Measurements from ENCODE around the gene KDM1B. TPM values are rescaled to one million over a fixed set of nuclear protein-coding genes. Genes with fewer than 3 reads are reported as not detected.

The KDM1B gene
- total RNA-seq, 1 experiment from 2014 or later: 15.8 TPM

DNA sequence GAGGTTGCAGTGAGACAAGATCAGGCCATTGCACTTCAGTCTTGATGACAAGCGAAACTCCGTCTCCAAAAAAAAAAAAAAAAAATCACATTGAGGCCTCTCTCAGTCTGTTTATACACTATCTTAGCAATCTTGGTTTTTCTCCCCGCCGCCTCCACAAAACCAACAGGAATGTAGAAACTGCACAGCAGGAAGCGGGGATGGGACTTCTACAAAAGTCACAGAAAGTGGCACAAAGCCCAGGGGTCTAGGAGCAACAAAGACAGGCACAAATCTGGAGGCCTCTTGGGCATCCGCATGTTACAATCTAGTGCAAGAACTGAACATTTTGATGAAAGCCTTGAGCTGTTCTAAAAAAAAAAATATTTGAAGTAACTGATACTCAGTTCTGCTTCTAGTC, 48.6 kb downstream of the KDM1B start:
- ChIA-PET CTCF (no interaction called here), POLR2A (ENCODE audit: low non-redundant PET) (no interaction called here)
- intact Hi-C loops (cut with micrococcal nuclease; ENCODE audit: unreplicated experiment): no loop called here
- peak; percentile 68 for DNase-seq (ENCODE audit: low spot score)
- no peaks in the 10 kb centered on the region for H3K36me3 ChIP-seq (ENCODE audit: insufficient read depth, low read length, poor library complexity, severe bottlenecking)
- no peak for TF ChIP-seq EZH2 (IDR thresholded peaks at IDR 0.05; ENCODE audit: borderline replicate concordance, low read depth, low read length, poor library complexity, severe bottlenecking)
- TF ChIP-seq, protein P1, sequence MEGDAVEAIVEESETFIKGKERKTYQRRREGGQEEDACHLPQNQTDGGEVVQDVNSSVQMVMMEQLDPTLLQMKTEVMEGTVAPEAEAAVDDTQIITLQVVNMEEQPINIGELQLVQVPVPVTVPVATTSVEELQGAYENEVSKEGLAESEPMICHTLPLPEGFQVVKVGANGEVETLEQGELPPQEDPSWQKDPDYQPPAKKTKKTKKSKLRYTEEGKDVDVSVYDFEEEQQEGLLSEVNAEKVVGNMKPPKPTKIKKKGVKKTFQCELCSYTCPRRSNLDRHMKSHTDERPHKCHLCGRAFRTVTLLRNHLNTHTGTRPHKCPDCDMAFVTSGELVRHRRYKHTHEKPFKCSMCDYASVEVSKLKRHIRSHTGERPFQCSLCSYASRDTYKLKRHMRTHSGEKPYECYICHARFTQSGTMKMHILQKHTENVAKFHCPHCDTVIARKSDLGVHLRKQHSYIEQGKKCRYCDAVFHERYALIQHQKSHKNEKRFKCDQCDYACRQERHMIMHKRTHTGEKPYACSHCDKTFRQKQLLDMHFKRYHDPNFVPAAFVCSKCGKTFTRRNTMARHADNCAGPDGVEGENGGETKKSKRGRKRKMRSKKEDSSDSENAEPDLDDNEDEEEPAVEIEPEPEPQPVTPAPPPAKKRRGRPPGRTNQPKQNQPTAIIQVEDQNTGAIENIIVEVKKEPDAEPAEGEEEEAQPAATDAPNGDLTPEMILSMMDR (conservative IDR thresholded peaks at IDR 0.05; ENCODE audit: low read depth, low read length): no peak
- H3K4me3 ChIP-seq (ENCODE audit: low read depth, low read length, poor library complexity, severe bottlenecking): no peak overlapping the region
- no peaks in the 10 kb centered on the region for H3K4me1 ChIP-seq (ENCODE audit: insufficient read depth, low read length, poor library complexity, severe bottlenecking)
- H3K27ac ChIP-seq (ENCODE audit: low read depth, low read length, poor library complexity, severe bottlenecking): no peak overlapping the region
- BruUV-seq (replicated peaks): no TSS peak
- H3K9me3 ChIP-seq (ENCODE audit: low read depth, low read length, poor library complexity, severe bottlenecking): no peaks in the 10 kb centered on the region
- H3K27me3 ChIP-seq (replicated peaks; ENCODE audit: insufficient read depth, low read depth, low read length, poor library complexity): no peaks in the 10 kb centered on the region

DNA sequence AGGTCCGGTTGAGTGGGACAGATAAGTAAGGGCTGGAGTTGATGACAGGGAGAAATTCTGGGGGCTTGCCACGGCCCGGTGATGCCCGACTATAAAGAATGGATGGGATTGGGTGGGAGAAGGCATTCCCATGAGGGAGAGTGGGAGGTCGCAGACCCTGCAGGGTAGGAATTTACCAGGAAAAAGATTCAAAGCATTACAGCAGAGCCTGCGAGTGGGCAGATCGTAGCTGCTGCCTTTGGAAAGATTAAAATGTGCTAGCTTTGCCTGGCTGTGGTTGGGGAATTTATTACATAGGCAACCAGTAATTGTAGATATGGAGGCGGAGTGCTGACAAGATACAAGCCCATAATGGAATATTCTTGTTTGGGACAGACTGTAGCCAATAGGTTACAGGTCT, 49.5 kb downstream of the KDM1B start:
- POLR2A ChIA-PET (ENCODE audit: low non-redundant PET): no interaction called here
- CTCF ChIA-PET: no interaction called here
- intact Hi-C loops (cut with micrococcal nuclease; ENCODE audit: unreplicated experiment): no loop called here
- Histone ChIP-seq H3K27me3 (replicated peaks; ENCODE audit: insufficient read depth, low read depth, low read length, poor library complexity) (no peaks in the 10 kb centered on the region), H3K9me3 (ENCODE audit: low read depth, low read length, poor library complexity, severe bottlenecking) (no peaks in the 10 kb centered on the region), H3K36me3 (ENCODE audit: insufficient read depth, low read length, poor library complexity, severe bottlenecking) (no peaks in the 10 kb centered on the region), H3K27ac (ENCODE audit: low read depth, low read length, poor library complexity, severe bottlenecking) (no peak overlapping the region), H3K4me3 (ENCODE audit: low read depth, low read length, poor library complexity, severe bottlenecking) (no peak overlapping the region), H3K4me1 (ENCODE audit: insufficient read depth, low read length, poor library complexity, severe bottlenecking) (no peaks in the 10 kb centered on the region)
- no peak for TF ChIP-seq EZH2 (IDR thresholded peaks at IDR 0.05; ENCODE audit: borderline replicate concordance, low read depth, low read length, poor library complexity, severe bottlenecking)
- TF ChIP-seq, protein P1 (conservative IDR thresholded peaks at IDR 0.05; ENCODE audit: low read depth, low read length): no peak
- no TSS peak for BruUV-seq (replicated peaks)
- DNase-seq (ENCODE audit: low spot score): no peak

DNA sequence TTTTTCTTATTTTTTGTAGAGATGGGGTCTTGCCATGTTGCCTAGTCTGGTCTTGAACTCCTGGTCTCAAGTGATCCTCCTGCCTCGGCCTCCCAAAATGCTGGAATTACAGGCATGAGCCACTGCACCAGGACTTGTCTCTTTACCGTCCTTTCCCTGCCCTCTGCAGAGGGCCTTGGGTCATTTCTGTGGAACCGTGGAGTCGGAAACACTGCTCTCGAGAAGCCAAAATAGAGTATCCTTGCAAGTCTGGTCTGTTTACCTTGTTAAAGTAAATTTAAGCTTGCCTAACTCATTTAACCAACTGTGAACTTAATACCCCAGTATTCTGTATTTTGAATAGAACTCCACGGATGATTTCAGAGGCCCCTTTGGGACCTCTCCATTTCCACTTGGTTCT, 51.4 kb downstream of the KDM1B start:
- no peaks in the 10 kb centered on the region for H3K9me3 ChIP-seq (ENCODE audit: low read depth, low read length, poor library complexity, severe bottlenecking)
- ChIA-PET CTCF (no interaction called here), POLR2A (ENCODE audit: low non-redundant PET) (no interaction called here)
- no peaks in the 10 kb centered on the region for H3K27me3 ChIP-seq (replicated peaks; ENCODE audit: insufficient read depth, low read depth, low read length, poor library complexity)
- intact Hi-C loops (cut with micrococcal nuclease; ENCODE audit: unreplicated experiment): no loop called here
- H3K36me3 ChIP-seq (ENCODE audit: insufficient read depth, low read length, poor library complexity, severe bottlenecking): no peaks in the 10 kb centered on the region
- no peak for DNase-seq (ENCODE audit: low spot score)
- H3K4me1 ChIP-seq (ENCODE audit: insufficient read depth, low read length, poor library complexity, severe bottlenecking): no peaks in the 10 kb centered on the region
- TF ChIP-seq, protein P1 (conservative IDR thresholded peaks at IDR 0.05; ENCODE audit: low read depth, low read length): no peak
- TF ChIP-seq EZH2 (IDR thresholded peaks at IDR 0.05; ENCODE audit: borderline replicate concordance, low read depth, low read length, poor library complexity, severe bottlenecking): no peak
- no TSS peak for BruUV-seq (replicated peaks)
- H3K4me3 ChIP-seq (ENCODE audit: low read depth, low read length, poor library complexity, severe bottlenecking): no peak overlapping the region
- no peak overlapping the region for H3K27ac ChIP-seq (ENCODE audit: low read depth, low read length, poor library complexity, severe bottlenecking)

All from A673 (cell line).